ENCODE results near the gene TNIP1. TPM values are rescaled to one million over a fixed set of nuclear protein-coding genes. Genes with fewer than 3 reads are reported as not detected.

TNIP1 gene
- total and polyA plus RNA-seq, 12 donors: 36.6 to 129 (median 93.2) TPM

- intact Hi-C loops (cut with DNase I): no loop called here
- DNase-seq: no peak
- Histone ChIP-seq H3K4me3 (no peak overlapping the region), H3K27ac (no peak overlapping the region), H3K9me3 (replicated peaks in 1 of 3) (no peaks in the 10 kb centered on the region), H3K36me3 (replicated peaks in 1 of 2) (no peaks in the 10 kb centered on the region), H3K4me1 (replicated peaks in 1 of 2) (no peaks in the 10 kb centered on the region), H3K27me3 (no peaks in the 10 kb centered on the region)
- TF ChIP-seq CTCF (IDR thresholded peaks at IDR 0.05) (no peak), POLR2A (IDR thresholded peaks at IDR 0.05) (no peak)
- WGBS, 4 donors: 72 to 88% (median 75%) methylated on average over 3 of the region's 3 CpGs
These were observed 91.1 kb downstream of the TNIP1 start for GRCh38 chr5:150989695-150990094.

GRCh38 chr5:150987746-150988145 is 93.1 kb downstream of the TNIP1 start:
- intact Hi-C loops (cut with DNase I): no loop called here
- 84 to 92% (median 90%) methylated on average over 3 of the region's 3 CpGs for WGBS, 4 donors
- no peaks in the 10 kb centered on the region for H3K4me1 ChIP-seq (replicated peaks in 1 of 2)
- TF ChIP-seq CTCF (IDR thresholded peaks at IDR 0.05) (no peak), POLR2A (IDR thresholded peaks at IDR 0.05) (no peak)
- DNase-seq: no peak
- H3K27me3 ChIP-seq: no peaks in the 10 kb centered on the region
- H3K27ac ChIP-seq: no peak overlapping the region
- H3K4me3 ChIP-seq: no peak overlapping the region
- no peaks in the 10 kb centered on the region for H3K36me3 ChIP-seq (replicated peaks in 1 of 2)
- no peaks in the 10 kb centered on the region for H3K9me3 ChIP-seq (replicated peaks in 1 of 3)

Other genes starting within 250 kb of the TNIP1 start
- gene IRGM, start 234.5 kb downstream of the TNIP1 start, total RNA-seq: under 1 TPM in 1 of 9 donors, not detected in 8; 0.25 TPM
- gene IRGM, start 234.5 kb downstream of the TNIP1 start, polyA plus RNA-seq: under 1 TPM in 1 of 3 donors, not detected in 2; 0.40 TPM
- gene ZNF300, start 176.1 kb downstream of the TNIP1 start, total RNA-seq: 1 to 10 TPM in 2 of 9 donors, under 1 TPM in 7; 0.12 to 7.4 (median 0.61) TPM
- 1 to 10 TPM in 2 of 3 donors, under 1 TPM in 1; 0.82 to 6.0 (median 3.3) TPM for gene ZNF300, start 176.1 kb downstream of the TNIP1 start, polyA plus RNA-seq
- gene GPX3, start 60.4 kb downstream of the TNIP1 start, total RNA-seq: 1,000 to 10,000 TPM in 3 of 9 donors, 100 to 1,000 TPM in 5, 10 to 100 TPM in 1; 51.1 to 1,751 (median 398) TPM
- 1,000 to 10,000 TPM in 2 of 3 donors, 100 to 1,000 TPM in 1; 365 to 1,619 (median 1,026) TPM for gene GPX3, start 60.4 kb downstream of the TNIP1 start, polyA plus RNA-seq
- 100 to 1,000 TPM; 127 to 382 (median 258) TPM for gene ANXA6, start 76.7 kb upstream of the TNIP1 start, total RNA-seq
- gene ANXA6, start 76.7 kb upstream of the TNIP1 start, polyA plus RNA-seq: 100 to 1,000 TPM; 115 to 176 (median 139) TPM
- gene CCDC69, start 143.1 kb upstream of the TNIP1 start, total RNA-seq: 100 to 1,000 TPM; 123 to 241 (median 175) TPM
- 100 to 1,000 TPM in 2 of 3 donors, 10 to 100 TPM in 1; 76.1 to 176 (median 148) TPM for gene CCDC69, start 143.1 kb upstream of the TNIP1 start, polyA plus RNA-seq
- gene GM2A, start 172.2 kb upstream of the TNIP1 start, total RNA-seq: 10 to 100 TPM; 45.0 to 81.3 (median 57.7) TPM
- 10 to 100 TPM; 15.5 to 62.9 (median 21.4) TPM for gene GM2A, start 172.2 kb upstream of the TNIP1 start, polyA plus RNA-seq
- gene SLC36A3, start 222.7 kb upstream of the TNIP1 start, total RNA-seq: not detected
- gene SLC36A3, start 222.7 kb upstream of the TNIP1 start, polyA plus RNA-seq: not detected

Data from adrenal gland (tissue), 12 donors.